Muscle of back (tissue), 11 donors: Measurements from ENCODE around the gene RIOX2. TPM values are rescaled to one million over a fixed set of nuclear protein-coding genes. Genes with fewer than 3 reads are reported as not detected.

ENCODE experiments used
- DNase-seq, 3 donors: peaks; one replicate each; pipeline versions ENCODE4 v3.0.0 to v3.0.0-alpha.2; 2013
- polyA plus RNA-seq, 10 donors: library from polyadenylated mRNA; unstranded; fragments of 120-200 nt; gene quantifications; one replicate each; pipeline ENCODE4 v1.2.1, GENCODE V29; 2013; ENCODE audit not compliant: insufficient read length in 10 of 10

Gene RIOX2
- polyA plus RNA-seq, 10 donors: 31.8 to 54.7 (median 38.5) TPM

DNA sequence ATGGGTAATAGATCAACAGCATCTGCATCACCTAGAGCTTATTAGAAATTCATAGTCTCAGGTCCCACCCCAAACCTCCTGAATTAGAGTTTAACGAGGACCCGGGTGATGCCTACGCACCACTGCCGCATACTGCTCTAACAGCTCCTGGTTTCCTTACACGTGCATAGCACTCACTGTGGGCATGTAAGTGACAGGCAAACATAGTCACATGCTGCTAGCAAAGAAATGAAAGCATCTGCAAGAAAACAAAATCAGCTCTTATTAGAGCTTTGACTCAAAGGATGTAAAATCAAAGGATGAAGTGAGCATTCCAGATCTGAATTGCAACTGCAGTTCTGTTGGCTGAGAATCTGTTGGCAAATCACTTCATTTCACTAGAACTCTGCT, 19.1 kb upstream of the RIOX2 start:
- no peak for DNase-seq

- no peak for DNase-seq
Observed at GRCh38 chr3:97990624-97991292, 18.5 kb upstream of the RIOX2 start.

DNA sequence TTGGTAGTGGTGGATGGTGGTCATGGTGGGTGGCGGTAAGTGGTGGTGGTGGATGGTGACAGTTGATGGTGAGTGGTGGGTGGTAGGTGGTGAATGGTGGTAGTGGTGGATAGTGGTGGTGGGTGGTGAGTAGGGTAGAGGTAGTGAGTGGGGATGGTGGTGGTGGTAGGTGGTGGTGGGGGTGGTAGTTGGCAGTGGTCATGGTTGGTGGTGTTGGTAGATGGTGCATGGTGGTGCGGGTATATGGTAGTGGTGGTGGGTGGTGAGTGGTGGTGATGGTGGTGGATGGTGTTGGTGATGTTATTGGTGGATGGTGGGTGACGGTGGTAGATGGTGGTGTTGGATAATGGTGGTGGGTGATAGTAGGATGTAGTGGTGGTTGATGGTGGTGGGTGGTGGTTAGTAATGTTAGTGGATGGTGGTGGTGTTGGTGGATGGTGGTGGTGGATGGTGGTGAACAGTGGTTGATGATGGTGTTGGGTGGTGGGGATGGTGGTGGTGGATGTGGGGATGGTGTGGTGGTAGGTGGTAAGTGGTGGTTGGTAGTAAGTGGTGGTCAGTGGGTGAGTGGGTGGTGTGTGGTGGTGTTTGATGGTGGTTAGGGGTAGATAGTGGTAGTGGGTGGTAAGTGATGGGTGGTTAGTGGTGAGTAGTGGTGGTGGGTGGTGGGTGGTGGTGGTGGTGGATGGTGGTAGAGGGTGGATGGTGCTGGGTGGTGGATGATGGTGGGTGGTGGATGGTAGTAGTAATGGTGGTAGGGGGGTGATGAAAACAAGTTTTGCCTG, 16.7 kb upstream of the RIOX2 start:
- no peak for DNase-seq

- DNase-seq: peak in 1 of 3 donors; percentile 29
Observed at GRCh38 chr3:97987306-97987705, 15.1 kb upstream of the RIOX2 start.

DNA sequence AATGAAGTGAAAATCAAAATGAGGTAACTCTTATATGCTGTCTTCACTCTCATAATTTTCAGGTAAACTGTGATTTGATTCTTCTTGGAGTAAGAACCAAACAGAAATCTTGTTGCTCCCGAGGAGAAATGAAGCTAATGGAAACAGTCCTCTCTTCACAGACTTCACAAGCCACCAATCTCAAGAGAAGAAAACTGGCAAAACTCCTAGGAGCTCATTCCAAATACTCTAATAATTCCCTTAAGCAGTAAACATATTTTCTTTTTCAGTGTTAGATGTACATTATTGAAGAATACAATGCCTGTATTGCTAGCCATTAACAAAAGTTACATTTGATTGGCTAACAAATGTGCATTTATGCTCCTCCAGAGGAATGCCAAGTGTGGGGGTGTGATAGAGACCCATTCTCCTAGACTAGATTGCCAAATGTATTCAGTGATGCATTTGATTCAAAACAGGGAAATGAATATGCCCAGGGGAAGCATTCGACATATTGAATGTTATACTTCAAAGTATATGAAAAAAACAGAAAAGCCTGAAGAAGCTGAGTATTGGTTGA, 11.8 kb upstream of the RIOX2 start:
- DNase-seq: peak; percentile 76 to 93 (median 83)

GRCh38 chr3:97981886-97982285, 9.7 kb upstream of the RIOX2 start:
- peak; percentile 69 to 85 (median 74) for DNase-seq

DNA sequence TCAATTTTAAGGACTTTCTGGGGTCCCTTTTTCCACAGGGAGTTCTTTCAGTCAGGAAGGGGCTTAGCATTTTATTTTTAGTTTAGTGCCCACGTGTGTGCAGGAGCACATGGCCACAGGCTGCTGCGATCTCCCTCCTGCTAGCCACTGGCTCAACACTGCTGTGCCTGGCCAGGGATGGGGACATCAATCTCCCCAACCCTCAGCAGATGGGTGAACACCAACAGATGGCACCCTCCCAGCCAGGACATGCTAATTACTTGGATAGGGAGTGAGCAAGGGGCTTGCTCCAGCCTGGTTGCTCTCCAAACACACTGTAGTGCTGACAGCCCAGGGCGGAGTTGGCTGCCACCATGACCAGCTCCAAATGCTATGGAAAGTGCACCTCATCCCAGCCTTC, 7.4 kb upstream of the RIOX2 start:
- DNase-seq: peak in 1 of 3 donors; percentile 27

- DNase-seq: no peak
Observed at GRCh38 chr3:97975466-97975865, 3.2 kb upstream of the RIOX2 start.

- no peak for DNase-seq
Observed at GRCh38 chr3:97974996-97975395, 2.8 kb upstream of the RIOX2 start.

DNA sequence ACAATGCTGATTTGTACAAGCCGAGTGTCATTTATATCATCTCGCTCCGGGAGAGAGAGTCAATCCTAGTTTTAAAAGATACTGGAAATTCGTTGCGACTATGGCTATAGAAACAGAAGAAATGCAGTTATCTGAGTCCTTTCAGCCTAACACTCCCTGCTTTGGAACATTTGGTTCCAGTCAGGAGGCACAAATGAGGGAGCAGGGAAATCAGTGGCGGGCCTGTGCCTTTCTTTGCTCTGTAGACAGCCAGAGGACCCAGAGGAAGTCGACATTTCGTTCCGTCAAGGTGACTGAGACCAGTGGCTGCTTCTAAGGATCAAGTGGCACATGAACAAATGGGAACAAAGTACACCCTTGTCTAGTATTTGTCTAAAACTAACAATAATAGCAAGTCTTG, 745 bp upstream of the RIOX2 start:
- no peak for DNase-seq

DNA sequence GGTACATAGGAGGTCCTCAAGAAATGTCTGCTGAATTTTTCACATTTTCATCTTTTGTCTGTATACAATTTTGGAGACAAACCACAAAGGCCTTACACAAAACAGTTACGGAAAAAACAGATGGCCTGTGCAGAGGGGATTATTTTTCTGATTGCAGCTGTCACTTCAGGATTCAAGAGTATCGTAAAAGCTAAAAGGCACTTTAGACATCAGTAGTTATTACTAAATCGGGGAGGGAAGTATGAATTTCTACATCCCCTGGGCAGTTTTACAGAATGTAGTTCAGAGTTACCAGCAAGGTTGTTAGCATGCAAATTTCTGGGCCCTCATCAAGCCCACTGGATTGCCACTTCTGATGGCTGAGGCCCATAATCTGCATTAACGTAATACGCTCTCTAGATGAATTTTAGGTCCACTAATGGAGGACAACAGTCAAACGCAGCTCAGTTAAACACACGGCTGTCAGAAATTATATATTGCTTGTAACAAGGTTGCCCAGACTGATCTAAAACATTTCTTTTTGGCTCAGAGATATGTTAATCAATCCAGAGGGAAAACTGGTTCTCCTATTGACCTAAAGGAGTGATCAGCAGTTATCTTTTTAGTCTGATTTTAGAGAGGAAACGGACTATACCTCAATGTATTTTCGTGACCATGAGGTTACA, 1.1 kb downstream of the RIOX2 start:
- peak in 1 of 3 donors; percentile 66 for DNase-seq

DNA sequence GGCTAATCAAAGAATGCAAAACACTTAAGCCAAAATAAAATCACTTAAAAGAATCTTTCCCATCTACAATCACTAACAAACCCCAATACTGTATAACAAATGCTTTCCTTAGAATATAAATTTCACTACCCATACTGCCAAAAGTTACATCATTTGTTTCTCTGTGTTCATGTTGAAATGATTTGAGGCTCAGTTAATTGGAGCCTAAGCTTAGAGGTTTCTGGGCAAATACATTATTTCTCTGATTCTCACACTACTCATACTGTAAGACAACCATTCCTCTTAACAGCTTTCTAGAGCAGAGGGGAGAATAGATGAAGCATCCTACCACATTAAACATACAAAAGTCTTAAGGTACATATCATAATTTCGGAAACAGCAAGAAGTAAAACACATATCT, 2.1 kb downstream of the RIOX2 start:
- peak in 2 of 3 donors; percentile 49 to 80 for DNase-seq

- peak in 1 of 3 donors; percentile 40 for DNase-seq
Observed at GRCh38 chr3:97969541-97969940, 2.7 kb downstream of the RIOX2 start.

- no peak for DNase-seq
Observed at GRCh38 chr3:97968376-97968775, 3.9 kb downstream of the RIOX2 start.

DNA sequence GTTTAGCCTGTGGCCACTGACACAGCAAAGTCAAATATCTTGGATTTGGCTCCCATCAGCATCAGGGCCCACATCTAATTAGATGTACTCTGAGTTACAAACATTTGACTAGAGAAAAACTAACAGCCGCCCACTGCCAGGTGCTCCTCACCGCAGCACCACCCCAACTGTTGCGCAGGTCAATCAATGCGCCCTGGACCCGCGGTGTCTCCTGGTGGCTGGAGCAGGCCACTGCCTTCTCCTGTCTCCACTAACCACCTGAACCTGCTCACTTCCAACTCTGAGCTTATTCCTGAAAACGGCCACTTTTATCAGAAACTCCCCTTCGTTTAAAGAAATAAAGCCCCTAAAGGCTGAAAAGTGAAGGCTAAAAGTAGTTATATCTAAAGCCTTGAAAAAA, 4.3 kb downstream of the RIOX2 start:
- no peak for DNase-seq

GRCh38 chr3:97960993-97961766, 11.1 kb downstream of the RIOX2 start:
- DNase-seq: peak; percentile 56 to 85 (median 67)

DNA sequence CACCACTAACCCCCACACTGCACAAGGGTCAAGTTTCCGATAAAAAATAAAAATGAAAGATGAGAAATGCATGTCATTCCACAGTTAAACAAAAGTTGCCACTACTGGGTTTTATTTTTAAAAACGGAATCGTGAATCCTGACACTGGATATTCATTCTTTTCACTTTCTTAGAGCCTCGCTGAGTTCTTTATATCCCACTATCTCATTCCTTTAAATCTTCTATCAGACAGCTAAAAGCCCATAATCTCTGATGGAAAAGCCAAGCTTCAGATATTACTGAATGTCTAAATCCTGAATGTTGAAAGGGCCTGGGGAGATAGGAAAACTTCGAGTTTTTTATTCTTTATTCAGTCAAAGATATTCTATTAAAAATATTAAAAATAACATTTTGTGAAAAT, 11.7 kb downstream of the RIOX2 start:
- DNase-seq: peak in 1 of 3 donors; percentile 50

DNA sequence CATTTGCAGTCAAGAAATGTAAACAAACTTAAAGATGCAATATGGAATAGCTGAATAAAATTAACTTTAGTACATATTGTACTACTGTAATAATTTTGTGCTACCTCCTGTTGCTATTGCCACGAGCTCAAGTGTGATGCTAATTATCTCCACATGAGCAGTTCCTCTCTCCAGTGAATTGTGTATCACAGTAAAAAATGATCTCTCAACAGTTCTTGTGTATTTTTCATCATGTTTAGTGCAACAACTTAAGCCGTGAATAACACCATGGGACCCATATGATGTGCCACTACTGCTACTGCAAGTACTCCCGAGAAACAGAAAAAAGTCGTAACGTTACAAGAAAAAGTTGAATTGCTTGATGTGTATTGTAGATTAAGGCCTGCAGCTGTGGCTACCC, 12.4 kb downstream of the RIOX2 start:
- DNase-seq: peak in 1 of 3 donors; percentile 53

GRCh38 chr3:97958796-97959195, 13.4 kb downstream of the RIOX2 start:
- no peak for DNase-seq

GRCh38 chr3:97958396-97958795, 13.8 kb downstream of the RIOX2 start:
- no peak for DNase-seq

DNA sequence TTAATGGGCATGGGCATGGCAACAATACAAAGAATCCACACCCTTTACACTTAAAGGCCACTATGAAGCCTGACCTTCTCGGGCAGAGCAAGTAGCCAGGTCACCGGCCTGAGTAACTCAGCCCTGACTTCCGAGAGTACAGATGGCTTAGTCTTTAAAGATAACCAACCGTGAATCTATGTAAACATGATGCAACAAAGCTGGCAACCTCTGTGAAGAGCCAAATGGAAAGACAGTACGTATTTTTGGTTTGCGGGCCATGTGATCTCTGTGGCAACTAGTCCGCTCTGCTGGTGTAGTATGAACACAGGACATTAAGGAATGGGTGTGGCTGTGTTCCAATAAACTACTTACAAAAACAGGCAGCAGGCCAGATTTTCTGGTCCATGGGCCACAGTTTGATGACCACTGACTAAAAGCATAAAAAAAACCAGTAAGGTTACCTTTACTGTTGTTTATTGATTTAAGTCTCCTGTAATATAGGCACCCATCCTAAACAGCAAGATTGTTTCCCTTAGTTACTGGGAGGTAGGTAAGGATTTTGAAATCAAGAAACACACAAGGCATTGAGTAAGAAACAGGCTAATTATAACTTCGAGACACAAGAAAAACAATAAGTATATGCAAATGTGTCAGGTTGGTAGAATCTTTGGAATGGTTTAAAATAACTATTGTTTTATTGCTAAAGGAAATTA, 14.5 kb downstream of the RIOX2 start:
- DNase-seq: no peak
